Uterus (tissue), 4 donors: ENCODE results near the gene PLAC9. TPM values are rescaled to one million over a fixed set of nuclear protein-coding genes. Genes with fewer than 3 reads are reported as not detected.

Experiments used
- DNase-seq, 2 donors: peaks; one replicate each; pipeline ENCODE4 v3.0.0-alpha.2; 2019 to 2020
- H3K27ac ChIP-seq, 2 donors: fragments of 200-600 bp; sonication (generic); 1 replicate in 1 of 2; 2 replicates in 1 of 2; pipeline ENCODE4 v1.5.1; 2016 to 2018
- H3K27me3 ChIP-seq, 2 donors: fragments of 200-600 bp; sonication (generic); one replicate each; pipeline ENCODE4 v1.5.1; 2018 to 2019; ENCODE audit warnings: control low read depth in 1 of 2
- H3K36me3 ChIP-seq, 2 donors: fragments of 200-600 bp; sonication (generic); one replicate each; pipeline ENCODE4 v1.5.1; 2019; ENCODE audit warnings: control low read depth in 1 of 2
- H3K4me1 ChIP-seq, 2 donors: fragments of 200-600 bp; sonication (generic); one replicate each; pipeline ENCODE4 v1.5.1; 2018 to 2019; ENCODE audit warnings: control low read depth in 1 of 2
- H3K4me3 ChIP-seq, 2 donors: fragments of 200-600 bp; sonication (generic); 1 replicate in 1 of 2; 2 replicates in 1 of 2; pipeline ENCODE4 v1.5.1; 2018 to 2019; ENCODE audit warnings: mild to moderate bottlenecking in 1 of 2
- H3K9me3 ChIP-seq, 2 donors: fragments of 200-600 bp; sonication (generic); one replicate each; pipeline ENCODE4 v1.5.1; 2019; ENCODE audit warnings: control low read depth in 1 of 2
- POLR2A ChIP-seq, 2 donors: fragments of 450-650 bp; IDR thresholded peaks; one replicate each; pipeline ENCODE4 v1.6.1; 2016; ENCODE audit warnings: antibody characterized with exemption in 2 of 2, mild to moderate bottlenecking in 1 of 2, moderate library complexity in 1 of 2
- intact Hi-C: fragments of 100-400 bp; cut with DNase I; formaldehyde crosslinking; loops from one replicate; pipeline ENCODE4 v1.15.1; 2023; ENCODE audit warnings: low total_unique reads
- total RNA-seq, 4 donors: library from RNA; depleted of rRNA in 3 of 4; stranded (reverse); fragments of >200 nt in 3 of 4; gene quantifications; one replicate each; pipeline versions ENCODE4 v1.1.0 to v1.2.4, GENCODE V29; 2014 to 2023
- TF ChIP-seq, protein P1 (sequence below), 4 experiments: fragments of 200-600 bp in 2 of 4; fragments of 450-650 bp in 2 of 4; sonication (generic) in 2 of 4; IDR thresholded peaks; one replicate each; pipeline ENCODE4 v1.5.1; 2016 to 2019; ENCODE audit warnings: antibody characterized with exemption in 4 of 4, mild to moderate bottlenecking in 2 of 4, moderate library complexity in 1 of 4
- donor health status: DM: yes; HTN: yes; CAD: no.

The PLAC9 gene
- total RNA-seq, 4 donors from 2014 or later: 24.5 to 91.7 (median 30.2) TPM

DNA sequence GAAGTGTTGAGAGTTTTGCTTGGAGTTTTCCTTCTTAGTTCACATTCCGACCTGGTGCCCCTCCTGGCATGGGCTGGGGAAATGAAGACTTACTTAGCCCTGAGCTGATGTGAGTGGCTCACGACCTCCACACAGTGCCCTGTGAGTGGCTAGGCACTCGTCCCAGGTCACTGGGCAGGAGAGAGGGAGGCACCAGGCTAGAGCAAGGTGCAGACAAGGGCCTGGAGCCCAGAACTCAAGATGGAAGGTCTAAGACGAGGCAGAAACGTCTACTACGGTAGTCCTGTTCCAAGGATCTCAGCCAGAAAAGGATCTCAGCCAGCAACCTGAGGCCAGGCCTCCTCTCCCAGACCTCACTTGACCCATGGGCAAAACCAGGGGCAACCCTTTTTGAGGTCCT, 50.5 kb downstream of the PLAC9 start:
- intact Hi-C loops: no loop called here
- H3K9me3 ChIP-seq: no peaks in the 10 kb centered on the region
- TF ChIP-seq, protein P1, sequence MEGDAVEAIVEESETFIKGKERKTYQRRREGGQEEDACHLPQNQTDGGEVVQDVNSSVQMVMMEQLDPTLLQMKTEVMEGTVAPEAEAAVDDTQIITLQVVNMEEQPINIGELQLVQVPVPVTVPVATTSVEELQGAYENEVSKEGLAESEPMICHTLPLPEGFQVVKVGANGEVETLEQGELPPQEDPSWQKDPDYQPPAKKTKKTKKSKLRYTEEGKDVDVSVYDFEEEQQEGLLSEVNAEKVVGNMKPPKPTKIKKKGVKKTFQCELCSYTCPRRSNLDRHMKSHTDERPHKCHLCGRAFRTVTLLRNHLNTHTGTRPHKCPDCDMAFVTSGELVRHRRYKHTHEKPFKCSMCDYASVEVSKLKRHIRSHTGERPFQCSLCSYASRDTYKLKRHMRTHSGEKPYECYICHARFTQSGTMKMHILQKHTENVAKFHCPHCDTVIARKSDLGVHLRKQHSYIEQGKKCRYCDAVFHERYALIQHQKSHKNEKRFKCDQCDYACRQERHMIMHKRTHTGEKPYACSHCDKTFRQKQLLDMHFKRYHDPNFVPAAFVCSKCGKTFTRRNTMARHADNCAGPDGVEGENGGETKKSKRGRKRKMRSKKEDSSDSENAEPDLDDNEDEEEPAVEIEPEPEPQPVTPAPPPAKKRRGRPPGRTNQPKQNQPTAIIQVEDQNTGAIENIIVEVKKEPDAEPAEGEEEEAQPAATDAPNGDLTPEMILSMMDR (IDR thresholded peaks at IDR 0.05): no peak
- no peak for TF ChIP-seq POLR2A (IDR thresholded peaks at IDR 0.05)
- H3K27me3 ChIP-seq: no peaks in the 10 kb centered on the region
- no peak overlapping the region for H3K4me3 ChIP-seq
- no peaks in the 10 kb centered on the region for H3K36me3 ChIP-seq
- no peak for DNase-seq
- peaks cover 0 to 15% of the 10 kb centered on the region in 2 donors for H3K4me1 ChIP-seq
- no peak overlapping the region for H3K27ac ChIP-seq

DNA sequence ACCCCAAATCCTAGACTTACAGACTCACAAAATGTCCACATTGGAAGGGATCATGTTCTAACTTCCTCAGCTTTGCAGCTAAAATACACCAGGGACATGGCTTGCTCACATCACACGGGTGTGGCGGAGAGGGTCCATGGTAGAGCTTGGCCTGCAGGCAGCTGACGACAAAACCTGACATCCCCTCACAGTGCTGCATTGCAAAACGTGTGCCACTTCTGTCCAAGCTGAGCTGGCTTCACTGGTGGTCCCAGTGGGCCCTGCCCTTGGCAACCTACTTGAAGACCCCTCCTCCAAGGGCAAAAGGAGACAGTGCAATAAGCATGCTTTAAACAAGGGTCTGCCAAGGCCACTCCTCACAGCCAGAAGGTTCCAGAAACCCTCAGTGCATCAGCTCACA, 50.9 kb downstream of the PLAC9 start:
- TF ChIP-seq POLR2A (IDR thresholded peaks at IDR 0.05): no peak
- TF ChIP-seq, protein P1 (IDR thresholded peaks at IDR 0.05): no peak

GRCh38 chr10:80184291-80184690, 51.8 kb downstream of the PLAC9 start:
- H3K9me3 ChIP-seq: no peaks in the 10 kb centered on the region
- TF ChIP-seq, protein P1 (IDR thresholded peaks at IDR 0.05): no peak
- no peak for TF ChIP-seq POLR2A (IDR thresholded peaks at IDR 0.05)
- H3K4me3 ChIP-seq: no peak overlapping the region
- intact Hi-C loops: no loop called here
- no peaks in the 10 kb centered on the region for H3K36me3 ChIP-seq
- no peak overlapping the region for H3K27ac ChIP-seq
- no peak for DNase-seq
- peaks cover 0 to 14% of the 10 kb centered on the region in 2 donors for H3K4me1 ChIP-seq
- H3K27me3 ChIP-seq: no peaks in the 10 kb centered on the region

More for the DNA sequence above, 50.9 kb downstream of the PLAC9 start:
- DNase-seq: no peak
- no peak overlapping the region for H3K27ac ChIP-seq
- peaks cover 0 to 16% of the 10 kb centered on the region in 2 donors for H3K4me1 ChIP-seq
- H3K36me3 ChIP-seq: no peaks in the 10 kb centered on the region
- H3K4me3 ChIP-seq: no peak overlapping the region
- H3K9me3 ChIP-seq: no peaks in the 10 kb centered on the region
- no peaks in the 10 kb centered on the region for H3K27me3 ChIP-seq
- intact Hi-C loops: no loop called here

DNA sequence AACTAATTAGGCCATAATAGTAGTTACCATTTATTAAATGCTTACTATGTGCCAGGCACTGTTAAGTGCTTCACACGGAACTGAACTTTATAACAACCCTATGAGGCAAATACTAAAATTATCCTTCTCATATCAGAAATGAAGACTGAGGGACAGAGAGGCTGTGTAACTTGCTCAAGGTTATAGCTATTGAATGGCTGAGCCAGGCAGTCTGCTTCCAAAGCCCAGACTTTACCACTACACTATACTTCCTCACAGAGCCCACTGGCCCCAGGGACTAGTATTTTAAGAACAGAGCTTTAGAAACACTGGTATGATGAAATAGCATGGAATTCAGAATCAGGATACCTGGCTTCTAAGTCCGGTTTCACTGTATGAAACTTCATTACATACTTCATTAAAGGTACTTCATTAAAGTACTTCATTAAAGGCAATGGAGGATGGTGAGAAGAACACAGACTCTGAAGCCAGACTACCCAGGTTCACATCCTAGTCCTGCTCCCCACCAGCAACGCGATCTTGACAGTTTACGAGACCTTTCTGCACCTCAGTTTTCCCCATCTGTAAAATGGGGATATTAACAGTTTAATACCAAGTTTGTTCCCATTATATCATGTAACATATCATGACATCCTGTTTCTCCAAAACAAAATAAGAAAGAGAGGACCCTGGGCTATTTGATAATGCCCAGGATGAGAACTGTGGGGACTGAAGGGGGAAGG, 53.2 kb downstream of the PLAC9 start:
- no peaks in the 10 kb centered on the region for H3K27me3 ChIP-seq
- no peak overlapping the region for H3K4me3 ChIP-seq
- H3K9me3 ChIP-seq: no peaks in the 10 kb centered on the region
- DNase-seq: no peak
- peaks cover 4 to 14% of the 10 kb centered on the region in 2 donors for H3K4me1 ChIP-seq
- TF ChIP-seq, protein P1 (IDR thresholded peaks at IDR 0.05): no peak
- TF ChIP-seq POLR2A (IDR thresholded peaks at IDR 0.05): no peak
- H3K27ac ChIP-seq: peak overlapping the region in 1 of 2 donors; percentile 54
- intact Hi-C loops: no loop called here
- H3K36me3 ChIP-seq: no peaks in the 10 kb centered on the region

DNA sequence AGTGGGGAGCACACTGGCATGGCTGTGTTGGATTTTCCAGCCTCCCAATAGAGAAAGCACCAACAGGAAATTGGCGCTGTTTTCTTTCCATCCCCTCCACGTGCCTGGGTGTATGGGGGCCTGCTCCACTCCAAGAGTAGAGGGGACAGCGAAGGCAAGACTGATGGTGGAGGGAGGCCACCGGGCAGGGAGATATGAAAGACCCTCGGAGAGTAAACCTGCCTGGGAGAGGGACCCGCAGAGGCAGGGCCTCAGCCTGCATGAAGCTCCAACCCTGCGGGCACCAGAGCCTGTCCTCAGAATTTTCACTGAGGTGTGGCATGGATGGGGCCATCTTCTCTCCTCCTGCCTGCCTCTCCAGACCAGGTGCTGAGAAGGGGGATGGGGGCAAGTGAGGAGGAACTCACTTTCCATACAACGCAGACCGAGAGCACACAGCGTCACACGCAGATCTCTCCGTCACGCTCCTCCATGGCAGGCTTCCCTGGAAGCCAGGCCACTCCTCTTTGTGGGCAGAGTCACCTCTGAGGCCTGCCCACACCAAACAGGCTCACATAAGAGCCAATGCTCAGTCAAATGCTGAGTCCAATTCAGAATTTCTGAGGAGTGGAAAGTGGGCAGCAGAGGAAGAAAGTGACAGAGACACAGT, 54.0 kb downstream of the PLAC9 start:
- peaks cover 4 to 14% of the 10 kb centered on the region in 2 donors for H3K4me1 ChIP-seq
- H3K27me3 ChIP-seq: no peaks in the 10 kb centered on the region
- no peak for TF ChIP-seq POLR2A (IDR thresholded peaks at IDR 0.05)
- TF ChIP-seq, protein P1 (IDR thresholded peaks at IDR 0.05): no peak
- no peak overlapping the region for H3K4me3 ChIP-seq
- DNase-seq: no peak
- H3K9me3 ChIP-seq: no peaks in the 10 kb centered on the region
- H3K27ac ChIP-seq: peak overlapping the region in 1 of 2 donors; percentile 54
- intact Hi-C loops: no loop called here
- no peaks in the 10 kb centered on the region for H3K36me3 ChIP-seq
